ENCODE measurements around the gene PSMB1. TPM values are rescaled to one million over a fixed set of nuclear protein-coding genes. Genes with fewer than 3 reads are reported as not detected.

Gene PSMB1
- total RNA-seq = 300 and 327 TPM in 2 replicates

GRCh38 chr6:170552765-170553533 lies at the start of gene PSMB1:
Gene PSMB1, minus strand, starts transcription at chr6:170553307. Its CDS starts 65 bp downstream, at chr6:170553242.

GRCh38 chr6:170584181-170584953 lies 31.3 kb upstream of the PSMB1 start, which contains the start of gene PDCD2:
Gene PDCD2, minus strand, starts transcription at chr6:170584637. Its CDS starts 56 bp downstream, at chr6:170584581.

GRCh38 chr6:170554013-170554795 lies 1.1 kb upstream of the PSMB1 start, which contains the start of gene TBP:
Gene TBP, plus strand, starts transcription at chr6:170554369. Its CDS starts 2,661 bp downstream, at chr6:170557030.

Other genes starting within 250 kb of the PSMB1 start
- 14.0 and 15.4 TPM in 2 replicates for gene FAM120B, start 246.5 kb downstream of the PSMB1 start, total RNA-seq
- 16.0 TPM in 2 replicates for gene TBP, start 1.1 kb upstream of the PSMB1 start, total RNA-seq
- 88.1 and 97.3 TPM in 2 replicates for gene PDCD2, start 31.3 kb upstream of the PSMB1 start, total RNA-seq

Measured in vein endothelial cell (primary cell).